ENCODE measurements around the gene OAS2.

The OAS2 gene

GRCh38 chr12:113049976-113050742 lies 71.8 kb downstream of the OAS2 start:
- Mint-ChIP-seq H3K27ac (no peak overlapping the region), H3K36me3 (ENCODE audit: low read depth) (no peaks in the 10 kb centered on the region), H3K9me3 (no peaks in the 10 kb centered on the region), H3K4me3 (no peak overlapping the region), H3K27me3 (no peaks in the 10 kb centered on the region), H3K4me1 (ENCODE audit: low read depth) (peaks cover 29% of the 10 kb centered on the region)

- H3K4me3 Mint-ChIP-seq: no peak overlapping the region
- H3K27ac Mint-ChIP-seq: no peak overlapping the region
- H3K9me3 Mint-ChIP-seq: no peaks in the 10 kb centered on the region
- no peaks in the 10 kb centered on the region for H3K36me3 Mint-ChIP-seq (ENCODE audit: low read depth)
- H3K4me1 Mint-ChIP-seq (ENCODE audit: low read depth): peaks cover 31% of the 10 kb centered on the region
- no peaks in the 10 kb centered on the region for H3K27me3 Mint-ChIP-seq
Measured at GRCh38 chr12:113050795-113051194, 72.5 kb downstream of the OAS2 start.

GRCh38 chr12:113051759-113052158 lies 73.4 kb downstream of the OAS2 start:
- H3K9me3 Mint-ChIP-seq: no peaks in the 10 kb centered on the region
- H3K4me1 Mint-ChIP-seq (ENCODE audit: low read depth): peaks cover 31% of the 10 kb centered on the region
- H3K27me3 Mint-ChIP-seq: no peaks in the 10 kb centered on the region
- no peaks in the 10 kb centered on the region for H3K36me3 Mint-ChIP-seq (ENCODE audit: low read depth)
- H3K4me3 Mint-ChIP-seq: no peak overlapping the region
- no peak overlapping the region for H3K27ac Mint-ChIP-seq

- Mint-ChIP-seq H3K9me3 (no peaks in the 10 kb centered on the region), H3K4me1 (ENCODE audit: low read depth) (peaks cover 31% of the 10 kb centered on the region), H3K27ac (no peak overlapping the region), H3K36me3 (ENCODE audit: low read depth) (no peaks in the 10 kb centered on the region), H3K4me3 (no peak overlapping the region), H3K27me3 (no peaks in the 10 kb centered on the region)
Measured at GRCh38 chr12:113052326-113052725, 74.0 kb downstream of the OAS2 start.

- H3K27me3 Mint-ChIP-seq: no peaks in the 10 kb centered on the region
- no peak overlapping the region for H3K27ac Mint-ChIP-seq
- peaks cover 22% of the 10 kb centered on the region for H3K4me1 Mint-ChIP-seq (ENCODE audit: low read depth)
- no peaks in the 10 kb centered on the region for H3K36me3 Mint-ChIP-seq (ENCODE audit: low read depth)
- no peaks in the 10 kb centered on the region for H3K9me3 Mint-ChIP-seq
- no peak overlapping the region for H3K4me3 Mint-ChIP-seq
Measured at GRCh38 chr12:113054948-113055486, 76.7 kb downstream of the OAS2 start.

GRCh38 chr12:113055594-113056380 lies 77.5 kb downstream of the OAS2 start:
- Mint-ChIP-seq H3K27me3 (no peaks in the 10 kb centered on the region), H3K4me3 (peak overlapping the region; percentile 59), H3K36me3 (ENCODE audit: low read depth) (no peaks in the 10 kb centered on the region), H3K9me3 (no peaks in the 10 kb centered on the region), H3K4me1 (ENCODE audit: low read depth) (peaks cover 18% of the 10 kb centered on the region), H3K27ac (no peak overlapping the region)

- Mint-ChIP-seq H3K27ac (no peak overlapping the region), H3K9me3 (no peaks in the 10 kb centered on the region), H3K27me3 (no peaks in the 10 kb centered on the region), H3K36me3 (ENCODE audit: low read depth) (no peaks in the 10 kb centered on the region), H3K4me3 (peak overlapping the region; percentile 59), H3K4me1 (ENCODE audit: low read depth) (peaks cover 13% of the 10 kb centered on the region)
Measured at GRCh38 chr12:113056381-113056630, 78.0 kb downstream of the OAS2 start.

- peak within 1 kb of the TSS; percentile 59 for H3K4me3 Mint-ChIP-seq
- H3K27me3 Mint-ChIP-seq: no peaks in the 10 kb centered on the region
- no peaks in the 10 kb centered on the region for H3K36me3 Mint-ChIP-seq (ENCODE audit: low read depth)
- H3K27ac Mint-ChIP-seq: no peak within 1 kb of the TSS
- peaks cover 10% of the 10 kb centered on the region for H3K4me1 Mint-ChIP-seq (ENCODE audit: low read depth)
- no peaks in the 10 kb centered on the region for H3K9me3 Mint-ChIP-seq
Measured at GRCh38 chr12:113056631-113057488, 78.5 kb downstream of the OAS2 start, which contains the start of gene DTX1. DTX1 (plus strand) TSS chr12:113056730; CDS start chr12:113058193, 1,463 bp downstream.

- Mint-ChIP-seq H3K9me3 (no peaks in the 10 kb centered on the region), H3K27ac (no peak overlapping the region), H3K4me3 (peak overlapping the region; percentile 50), H3K27me3 (no peaks in the 10 kb centered on the region), H3K36me3 (ENCODE audit: low read depth) (no peaks in the 10 kb centered on the region), H3K4me1 (ENCODE audit: low read depth) (peaks cover 10% of the 10 kb centered on the region)
Measured at GRCh38 chr12:113057565-113058485, 79.5 kb downstream of the OAS2 start.

GRCh38 chr12:113058553-113058952 lies 80.2 kb downstream of the OAS2 start:
- no peaks in the 10 kb centered on the region for H3K36me3 Mint-ChIP-seq (ENCODE audit: low read depth)
- no peak overlapping the region for H3K27ac Mint-ChIP-seq
- H3K9me3 Mint-ChIP-seq: no peaks in the 10 kb centered on the region
- no peaks in the 10 kb centered on the region for H3K27me3 Mint-ChIP-seq
- H3K4me1 Mint-ChIP-seq (ENCODE audit: low read depth): peaks cover 10% of the 10 kb centered on the region
- peak overlapping the region; percentile 11 for H3K4me3 Mint-ChIP-seq

- H3K27me3 Mint-ChIP-seq: no peaks in the 10 kb centered on the region
- H3K9me3 Mint-ChIP-seq: no peaks in the 10 kb centered on the region
- no peak overlapping the region for H3K4me3 Mint-ChIP-seq
- no peak overlapping the region for H3K27ac Mint-ChIP-seq
- H3K36me3 Mint-ChIP-seq (ENCODE audit: low read depth): no peaks in the 10 kb centered on the region
- H3K4me1 Mint-ChIP-seq (ENCODE audit: low read depth): peaks cover 10% of the 10 kb centered on the region
Measured at GRCh38 chr12:113059071-113059595, 80.8 kb downstream of the OAS2 start.

- no peaks in the 10 kb centered on the region for H3K36me3 Mint-ChIP-seq (ENCODE audit: low read depth)
- H3K9me3 Mint-ChIP-seq: no peaks in the 10 kb centered on the region
- H3K4me1 Mint-ChIP-seq (ENCODE audit: low read depth): peaks cover 12% of the 10 kb centered on the region
- no peaks in the 10 kb centered on the region for H3K27me3 Mint-ChIP-seq
- no peak overlapping the region for H3K27ac Mint-ChIP-seq
- H3K4me3 Mint-ChIP-seq: no peak overlapping the region
Measured at GRCh38 chr12:113060336-113060960, 82.1 kb downstream of the OAS2 start.

- no peak overlapping the region for H3K27ac Mint-ChIP-seq
- no peaks in the 10 kb centered on the region for H3K9me3 Mint-ChIP-seq
- no peaks in the 10 kb centered on the region for H3K36me3 Mint-ChIP-seq (ENCODE audit: low read depth)
- H3K4me3 Mint-ChIP-seq: no peak overlapping the region
- H3K4me1 Mint-ChIP-seq (ENCODE audit: low read depth): peaks cover 13% of the 10 kb centered on the region
- no peaks in the 10 kb centered on the region for H3K27me3 Mint-ChIP-seq
Measured at GRCh38 chr12:113061061-113061694, 82.9 kb downstream of the OAS2 start.
